GM19099 (cell line): ENCODE measurements around the gene RPGR.

Source experiments
- POLR2A ChIP-seq: IDR thresholded peaks from 3 replicates; pipeline ENCODE4 v1.6.1; 2011; ENCODE audit warnings: low read depth; ENCODE audit not compliant: insufficient read length; ENCODE audit errors: extremely low read depth

Gene RPGR

GRCh38 chrX:38249965-38250364, 77.3 kb downstream of the RPGR start:
- no peak for TF ChIP-seq POLR2A

GRCh38 chrX:38247051-38247450, 80.3 kb downstream of the RPGR start:
- no peak for TF ChIP-seq POLR2A

DNA sequence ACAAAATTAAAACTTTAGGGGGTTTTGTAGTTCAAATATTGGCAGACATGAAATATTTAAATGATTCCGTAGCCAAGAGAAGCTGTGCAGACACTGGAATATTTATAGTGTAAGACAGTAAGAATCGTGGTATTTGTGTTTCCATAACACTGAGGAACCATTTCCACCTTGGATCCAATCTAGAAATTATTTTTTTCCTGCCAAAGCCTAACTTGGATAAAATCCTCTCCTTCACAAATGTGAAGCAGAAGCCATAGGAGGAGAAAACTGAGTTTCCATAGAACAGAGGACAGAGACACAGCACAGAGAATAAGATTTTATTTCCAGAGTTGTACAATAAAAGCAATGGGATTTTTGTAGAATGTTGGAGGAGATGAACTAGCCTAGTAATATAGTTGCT, 86.8 kb downstream of the RPGR start:
- no peak for TF ChIP-seq POLR2A

- TF ChIP-seq POLR2A, result no peak
These were observed 90.3 kb downstream of the RPGR start for GRCh38 chrX:38236901-38237615.

DNA sequence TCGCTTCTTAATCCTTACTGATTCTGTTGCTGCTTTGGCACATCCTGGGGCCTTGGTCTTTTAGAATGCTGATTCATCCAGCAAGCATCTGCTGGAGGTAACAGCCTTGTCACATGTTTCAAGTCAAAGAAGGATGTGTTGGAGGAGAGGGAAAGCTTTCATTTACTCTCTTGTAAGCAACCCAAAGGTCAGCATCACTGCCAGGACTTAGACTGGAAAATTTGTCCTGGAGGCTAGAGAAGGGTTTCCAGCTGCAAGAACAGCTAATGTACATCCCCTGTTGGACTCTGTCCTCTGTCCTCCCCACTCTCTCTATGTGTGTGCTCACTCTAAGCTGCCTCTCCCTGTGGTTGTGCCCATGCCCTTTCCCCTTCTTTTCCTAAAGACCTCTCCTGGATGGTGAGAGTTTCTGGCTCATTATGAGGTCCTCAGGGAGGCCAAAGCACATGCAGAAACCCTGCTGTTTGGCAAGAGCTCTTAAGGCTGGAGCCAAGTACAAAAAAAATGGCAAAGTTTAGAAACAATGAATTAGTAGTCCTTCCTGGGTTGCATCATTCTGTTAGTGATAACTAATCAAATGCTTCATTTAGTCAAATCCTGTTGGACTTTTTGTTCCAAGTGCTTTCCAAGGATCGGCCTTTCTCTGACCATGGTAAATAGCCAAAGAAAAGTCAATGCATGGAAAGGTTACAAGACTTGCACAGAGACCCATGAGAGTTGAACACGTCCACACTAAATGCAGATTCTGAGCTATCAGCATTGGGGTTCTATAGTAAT, 93.2 kb downstream of the RPGR start:
- no peak for TF ChIP-seq POLR2A

DNA sequence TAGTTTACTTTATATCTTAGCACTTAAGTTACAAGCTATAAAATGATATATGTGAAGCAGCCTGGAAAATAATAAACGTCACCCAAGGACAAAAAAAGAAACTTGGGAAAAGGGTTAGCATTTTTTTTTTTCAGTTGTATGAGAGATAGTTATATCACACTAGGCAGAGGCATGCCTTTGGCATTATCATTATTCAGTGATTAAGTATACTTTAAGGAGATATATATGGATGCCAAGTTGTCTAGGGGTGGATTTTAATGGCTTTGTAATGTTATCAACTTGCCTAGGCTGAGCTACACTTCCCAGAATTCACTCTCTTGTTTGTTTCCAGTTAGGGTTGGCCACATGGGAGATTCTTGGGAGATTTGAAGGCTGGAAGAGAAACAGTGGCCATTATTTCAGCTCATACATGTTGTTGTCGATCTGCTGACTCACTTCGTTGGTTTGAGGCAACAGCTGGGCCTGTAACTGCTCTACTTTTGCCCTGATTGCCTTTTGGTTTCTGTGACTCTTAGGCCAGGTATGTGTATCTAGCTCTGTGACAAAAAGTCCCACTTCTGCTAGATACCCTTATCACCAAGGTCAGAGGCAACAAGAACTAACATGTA, 95.1 kb downstream of the RPGR start:
- no peak for TF ChIP-seq POLR2A

DNA sequence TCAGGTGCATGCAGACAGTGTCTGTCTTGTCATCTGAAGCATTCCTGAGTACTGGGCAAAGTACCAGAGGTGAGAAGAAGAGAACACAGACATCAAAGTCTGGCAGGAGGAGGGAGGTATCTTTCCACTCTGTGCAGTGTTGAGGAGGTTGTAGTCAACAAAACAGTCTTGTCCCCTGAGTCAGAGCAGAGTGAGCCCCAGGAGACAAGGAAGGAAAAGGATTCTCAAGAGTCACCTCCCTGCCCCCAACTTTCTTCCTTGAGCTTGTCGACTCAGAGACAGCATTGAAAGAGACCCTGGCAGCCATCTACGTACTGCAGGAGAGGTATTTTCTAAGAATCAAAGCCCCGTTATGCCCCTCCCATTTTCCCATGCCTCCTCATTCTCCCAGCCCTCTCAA, 102.2 kb downstream of the RPGR start:
- no peak for TF ChIP-seq POLR2A

- TF ChIP-seq POLR2A, result no peak
These were observed 103.1 kb downstream of the RPGR start for GRCh38 chrX:38224160-38224559.

GRCh38 chrX:38221391-38221929, 105.8 kb downstream of the RPGR start:
- TF ChIP-seq POLR2A, result no peak

GRCh38 chrX:38220415-38221390, 106.6 kb downstream of the RPGR start, which contains the start of gene SRPX:
Gene SRPX, minus strand, starts transcription at chrX:38220871. Its CDS starts 79 bp downstream, at chrX:38220792.
- no peak for TF ChIP-seq POLR2A

DNA sequence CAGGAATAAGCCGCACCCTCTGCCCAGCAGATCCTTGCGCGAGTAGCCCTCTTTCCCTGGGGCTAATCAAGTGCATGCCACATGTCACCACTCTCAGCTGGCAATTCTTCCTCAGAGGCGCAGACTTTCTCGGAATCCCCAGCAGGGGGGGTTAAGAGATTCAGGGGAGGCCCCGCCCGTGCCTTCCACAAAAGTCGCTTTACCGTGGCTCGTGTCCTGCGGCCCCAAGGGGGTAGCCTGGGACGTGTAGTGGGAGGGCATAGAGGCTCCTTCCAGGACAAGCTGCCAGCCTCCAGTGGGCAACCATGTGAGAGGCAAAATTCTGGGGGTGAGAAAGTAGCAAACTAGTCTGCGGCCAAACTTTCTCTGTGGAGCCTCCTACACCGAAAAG, 107.3 kb downstream of the RPGR start:
- TF ChIP-seq POLR2A, result no peak
